Central memory CD4-positive, alpha-beta T cell (primary cell): ENCODE results near the gene TRMT6.

ENCODE experiments used
- DNase-seq: peaks from one replicate; pipeline ENCODE4 v3.0.0; 2022
- total RNA-seq, 3 experiments: gene quantifications; one replicate each; lab custom pipeline; 2026; lab: John Stamatoyannopoulos, UW

Gene TRMT6, protein sequence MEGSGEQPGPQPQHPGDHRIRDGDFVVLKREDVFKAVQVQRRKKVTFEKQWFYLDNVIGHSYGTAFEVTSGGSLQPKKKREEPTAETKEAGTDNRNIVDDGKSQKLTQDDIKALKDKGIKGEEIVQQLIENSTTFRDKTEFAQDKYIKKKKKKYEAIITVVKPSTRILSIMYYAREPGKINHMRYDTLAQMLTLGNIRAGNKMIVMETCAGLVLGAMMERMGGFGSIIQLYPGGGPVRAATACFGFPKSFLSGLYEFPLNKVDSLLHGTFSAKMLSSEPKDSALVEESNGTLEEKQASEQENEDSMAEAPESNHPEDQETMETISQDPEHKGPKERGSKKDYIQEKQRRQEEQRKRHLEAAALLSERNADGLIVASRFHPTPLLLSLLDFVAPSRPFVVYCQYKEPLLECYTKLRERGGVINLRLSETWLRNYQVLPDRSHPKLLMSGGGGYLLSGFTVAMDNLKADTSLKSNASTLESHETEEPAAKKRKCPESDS
- 26.0 to 89.8 (median 34.9) reads per million in 3 experiments for total RNA-seq

DNA sequence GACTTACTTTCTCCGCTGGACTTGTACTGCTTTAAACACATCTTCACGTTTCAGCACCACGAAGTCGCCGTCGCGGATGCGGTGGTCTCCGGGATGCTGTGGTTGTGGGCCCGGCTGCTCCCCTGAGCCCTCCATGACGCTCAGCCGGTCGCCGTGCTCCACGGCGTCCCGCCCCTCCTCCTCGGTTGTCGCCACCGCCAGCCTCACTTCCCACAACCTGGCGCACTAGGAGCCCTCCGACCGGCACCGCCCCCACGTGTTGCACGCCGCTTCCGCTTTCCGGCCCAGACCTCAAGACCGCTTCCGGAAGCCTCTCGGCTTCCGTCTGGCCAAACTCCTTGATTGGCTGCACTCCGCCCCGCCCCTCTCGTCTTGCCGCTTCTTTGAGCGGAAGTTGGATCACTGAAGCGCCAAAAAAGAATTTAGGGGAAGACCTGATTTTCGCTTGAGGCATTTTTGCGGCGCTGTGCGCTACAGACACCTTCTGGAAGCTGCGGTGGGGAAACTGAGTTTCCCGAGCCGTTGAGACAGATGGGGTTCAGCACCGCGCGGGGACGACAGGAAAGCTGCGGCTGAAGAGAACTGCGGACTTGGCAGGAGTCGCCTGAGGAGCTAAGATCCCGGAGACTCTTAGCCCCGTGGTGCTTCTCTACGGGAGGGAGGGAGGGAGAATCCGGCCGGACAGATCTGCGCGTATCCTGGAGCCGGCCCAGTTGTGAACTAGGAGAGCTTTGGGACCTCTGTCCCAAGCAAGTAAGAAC, at the start of gene TRMT6, which contains the start of gene MCM8:
TSS of gene TRMT6 (minus strand) at position 263 of the 761 bp plus-strand sequence. CDS start at position 135, 128 bp downstream.
TSS of gene MCM8 (plus strand) at position 382 of the 761 bp plus-strand sequence. CDS start 1,364 bp downstream, outside the sequence.
- peak; percentile 97 for DNase-seq

- DNase-seq = no peak
Measured at GRCh38 chr20:5999783-6000182, 49.5 kb upstream of the TRMT6 start.

DNA sequence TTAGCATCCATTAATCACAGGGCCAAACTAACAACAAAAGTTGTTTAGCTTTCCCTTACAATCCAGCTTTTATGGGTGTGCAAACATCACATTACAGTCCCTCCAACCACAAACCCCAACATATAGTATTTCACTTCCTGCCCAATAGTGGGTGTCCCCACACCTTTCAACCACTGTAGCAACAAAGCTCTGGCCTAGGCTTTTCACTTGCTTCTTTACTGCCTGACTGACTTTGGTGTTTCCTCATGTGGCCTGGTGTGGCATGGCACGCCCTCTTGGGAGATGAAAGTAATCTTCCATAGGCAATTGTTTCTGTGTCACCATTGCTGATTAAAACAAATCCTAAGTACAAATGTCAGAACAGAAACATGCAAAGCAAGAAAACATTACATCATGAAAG, 46.4 kb upstream of the TRMT6 start:
- DNase-seq = peak; percentile 65

DNA sequence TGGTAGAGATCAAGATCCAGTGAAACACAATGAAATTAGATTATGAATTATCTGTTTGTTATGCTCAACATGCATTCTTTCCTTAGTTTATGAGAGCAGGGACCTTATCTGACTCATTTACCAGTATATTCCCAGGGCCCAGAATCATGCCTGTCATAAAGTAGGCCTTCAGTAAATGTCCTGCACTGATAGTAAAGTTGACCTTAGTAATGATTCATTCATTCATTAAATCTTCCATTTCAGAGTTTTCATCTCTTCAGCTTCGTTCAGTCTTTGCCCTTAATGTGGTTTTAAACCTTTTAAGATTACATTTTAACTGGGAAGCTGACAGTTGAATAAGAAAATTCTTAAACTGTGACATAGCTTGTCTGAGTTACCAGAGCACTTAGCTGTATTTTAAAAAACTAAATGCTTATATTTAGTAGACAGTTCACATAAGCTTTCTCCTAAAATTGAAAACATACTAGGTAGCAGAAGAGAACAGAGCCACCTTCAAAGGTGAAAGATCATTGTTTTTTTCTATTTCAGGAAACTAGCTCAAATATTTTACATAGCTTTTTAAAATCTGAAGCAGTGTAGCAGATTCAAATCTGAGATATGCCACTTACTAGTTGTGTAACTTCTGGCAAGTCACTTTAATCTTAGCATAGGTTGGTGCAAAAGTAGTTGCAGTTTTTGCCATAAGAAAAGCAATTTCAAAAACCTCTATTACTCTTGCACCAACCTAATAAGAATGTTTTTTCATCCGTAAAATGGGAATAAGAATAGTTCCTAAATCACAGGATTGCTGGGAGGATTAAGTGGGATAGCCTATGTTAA, 41.5 kb upstream of the TRMT6 start:
- DNase-seq = no peak

DNA sequence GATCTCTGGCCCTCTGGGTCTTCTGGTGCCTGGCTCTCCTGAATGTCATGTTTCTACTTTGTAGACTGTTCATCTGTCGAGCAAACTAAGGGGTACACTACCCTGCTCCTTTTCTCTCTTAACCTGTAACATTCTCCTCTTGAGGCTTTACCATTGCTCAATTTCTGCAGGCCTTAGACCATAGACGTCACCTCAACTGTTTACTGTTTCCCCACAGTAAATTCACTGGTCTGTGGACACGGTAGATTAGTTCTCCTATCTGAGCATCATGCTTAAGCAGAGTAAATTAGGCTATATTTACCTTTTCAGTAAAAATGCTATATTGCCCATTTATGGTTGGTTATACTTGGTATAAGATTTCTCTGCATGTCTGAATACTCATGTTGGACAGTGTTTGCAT, 40.6 kb upstream of the TRMT6 start:
- DNase-seq = no peak

GRCh38 chr20:5989539-5989938, 39.2 kb upstream of the TRMT6 start:
- no peak for DNase-seq

GRCh38 chr20:5987383-5987782, 37.0 kb upstream of the TRMT6 start:
- DNase-seq = no peak

GRCh38 chr20:5980720-5981538, 30.6 kb upstream of the TRMT6 start:
- DNase-seq = no peak

DNA sequence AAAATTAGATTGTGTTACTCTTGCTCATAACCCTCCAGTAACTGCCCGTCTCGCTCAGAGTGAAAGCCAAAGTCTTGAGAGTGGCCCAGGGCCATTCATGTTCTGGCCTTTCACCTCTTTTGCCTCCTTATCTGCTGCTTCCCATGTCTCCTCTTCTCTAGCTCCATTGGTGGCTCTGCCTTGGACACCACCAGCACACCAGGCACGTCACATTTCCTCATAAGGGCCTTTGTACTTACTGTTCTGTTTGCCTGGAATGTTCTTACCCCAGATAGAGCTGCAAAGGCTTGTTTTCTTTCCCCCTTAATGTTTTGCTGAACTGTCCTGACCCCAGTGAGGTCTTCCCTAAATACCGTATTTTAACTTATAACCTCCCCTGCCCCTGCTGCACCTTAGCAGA, 29.5 kb upstream of the TRMT6 start:
- DNase-seq = no peak

DNA sequence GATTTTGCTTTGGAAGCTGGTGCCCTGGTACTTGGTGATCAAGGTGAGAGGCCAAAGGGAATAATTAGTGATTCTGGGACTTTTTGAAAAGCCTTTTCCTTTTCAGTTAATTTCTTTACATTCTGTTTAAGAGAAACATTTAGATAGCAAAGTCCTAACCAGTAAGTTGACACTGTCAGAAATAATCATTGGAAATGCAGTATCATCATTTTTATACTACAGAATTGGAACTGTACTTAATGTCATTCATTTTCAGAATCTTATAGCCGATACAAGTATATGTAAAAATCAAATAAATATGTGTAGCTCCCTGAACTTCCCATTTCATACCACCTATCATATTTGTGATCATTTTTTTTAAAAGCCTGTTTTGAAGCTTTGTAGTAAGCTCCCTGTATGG, 27.6 kb upstream of the TRMT6 start:
- no peak for DNase-seq

DNA sequence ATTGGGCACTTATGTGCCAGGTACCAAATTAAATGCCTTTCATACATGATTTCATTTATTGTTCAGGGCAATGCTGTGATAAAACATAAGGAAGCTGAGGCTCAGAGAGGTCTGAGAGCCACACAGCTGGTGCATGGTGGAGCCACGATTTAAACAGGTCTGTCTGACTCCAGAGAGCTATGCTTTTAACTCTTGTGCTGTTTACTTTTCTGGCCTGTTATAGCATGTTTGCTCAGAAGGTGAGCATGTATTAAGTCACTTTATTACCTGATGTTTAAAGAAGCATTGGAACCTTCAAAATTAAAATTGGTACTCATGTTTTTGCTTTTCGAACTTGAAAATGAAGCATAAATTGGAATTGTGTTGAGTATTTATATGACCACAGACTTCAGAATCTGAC, 26.9 kb upstream of the TRMT6 start:
- no peak for DNase-seq

GRCh38 chr20:5975778-5976177, 25.4 kb upstream of the TRMT6 start:
- no peak for DNase-seq

DNA sequence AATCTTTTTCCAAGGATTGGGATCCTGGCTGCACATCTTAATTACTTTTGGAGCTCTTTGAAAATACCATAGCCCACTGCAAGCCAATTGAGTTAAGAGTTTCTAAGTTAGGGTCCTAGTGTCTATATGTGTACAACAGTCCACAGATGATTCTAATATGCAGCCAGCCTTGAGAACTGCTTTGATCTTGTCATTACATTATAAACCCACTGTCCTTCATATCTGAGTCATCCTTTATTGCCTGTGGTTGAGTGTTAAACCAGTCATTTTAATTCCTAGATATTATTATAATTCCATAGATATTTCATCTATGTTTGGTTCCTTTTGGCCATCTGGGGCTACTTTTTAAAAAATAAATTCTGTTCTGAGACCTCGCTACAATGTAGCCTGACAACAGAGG, 24.2 kb upstream of the TRMT6 start:
- DNase-seq = no peak

DNA sequence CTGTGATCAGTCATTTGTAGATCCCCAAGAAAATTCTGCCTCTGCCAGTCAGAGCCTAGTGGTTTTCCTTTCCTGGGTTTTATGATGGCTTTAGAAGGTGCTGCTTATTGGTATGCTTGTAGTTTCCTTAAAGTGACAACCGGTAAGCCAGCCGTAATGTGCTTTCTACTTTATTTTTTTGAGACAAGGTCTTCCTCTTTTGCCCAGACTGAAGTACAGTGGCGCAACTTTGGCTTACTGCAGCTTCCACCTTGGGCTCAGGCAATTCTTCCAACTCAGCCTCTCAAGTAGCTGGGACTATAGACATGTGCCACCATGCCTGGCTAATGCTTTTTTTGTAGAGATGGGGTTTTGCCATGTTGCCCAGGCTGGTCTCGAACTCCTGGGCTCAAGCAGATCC, 23.6 kb upstream of the TRMT6 start:
- DNase-seq = no peak

DNA sequence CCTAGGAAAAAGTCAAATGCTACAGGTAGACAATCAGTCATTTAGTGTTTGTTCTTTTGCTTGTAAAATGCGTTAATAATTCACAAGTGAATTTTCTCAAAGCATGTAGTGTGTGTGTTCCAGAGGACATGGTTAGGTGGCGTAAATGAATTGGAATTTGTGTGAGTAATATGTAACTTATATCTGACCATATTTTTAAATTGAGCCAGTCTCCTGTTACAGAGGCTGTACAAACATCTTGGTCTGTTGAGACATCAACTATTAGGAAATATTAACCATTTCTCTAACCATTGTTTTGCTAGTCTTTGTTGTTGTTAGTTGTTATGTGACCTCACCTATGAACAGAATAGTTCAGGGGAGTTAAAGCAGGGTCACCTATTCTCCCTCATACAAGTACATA, 22.8 kb upstream of the TRMT6 start:
- DNase-seq = no peak

- no peak for DNase-seq
Measured at GRCh38 chr20:5971203-5971602, 20.9 kb upstream of the TRMT6 start.

GRCh38 chr20:5970381-5970780, 20.0 kb upstream of the TRMT6 start:
- DNase-seq = no peak

GRCh38 chr20:5969940-5970339, 19.6 kb upstream of the TRMT6 start:
- no peak for DNase-seq

DNA sequence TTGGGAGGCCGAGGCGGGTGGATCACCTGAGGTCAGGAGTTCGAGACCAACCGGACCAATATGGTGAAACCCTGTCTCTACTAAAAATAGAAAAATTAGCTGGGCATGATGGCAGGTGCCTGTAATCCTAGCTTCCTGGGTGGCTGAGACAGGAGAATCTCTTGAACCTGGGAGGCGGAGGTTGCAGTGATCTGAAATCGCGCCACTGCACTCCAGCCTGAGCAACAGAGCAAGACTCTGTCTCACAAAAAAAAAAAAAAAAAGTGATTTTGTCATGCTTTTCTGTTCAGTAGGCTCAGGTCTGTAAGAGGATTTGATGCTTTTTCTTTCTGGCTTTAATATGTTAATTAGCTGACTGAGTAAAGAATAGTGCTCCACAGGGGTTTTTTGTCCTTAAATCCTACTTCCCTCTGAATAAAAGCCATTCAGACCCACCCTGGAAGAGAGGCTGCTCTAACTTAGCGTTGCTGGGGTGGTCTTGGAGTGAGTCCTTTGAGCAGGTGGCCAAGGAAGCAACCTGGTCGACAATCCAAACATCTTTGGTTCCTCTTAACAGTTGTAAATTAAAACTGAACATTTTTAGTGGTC, 19.1 kb upstream of the TRMT6 start:
- no peak for DNase-seq

DNA sequence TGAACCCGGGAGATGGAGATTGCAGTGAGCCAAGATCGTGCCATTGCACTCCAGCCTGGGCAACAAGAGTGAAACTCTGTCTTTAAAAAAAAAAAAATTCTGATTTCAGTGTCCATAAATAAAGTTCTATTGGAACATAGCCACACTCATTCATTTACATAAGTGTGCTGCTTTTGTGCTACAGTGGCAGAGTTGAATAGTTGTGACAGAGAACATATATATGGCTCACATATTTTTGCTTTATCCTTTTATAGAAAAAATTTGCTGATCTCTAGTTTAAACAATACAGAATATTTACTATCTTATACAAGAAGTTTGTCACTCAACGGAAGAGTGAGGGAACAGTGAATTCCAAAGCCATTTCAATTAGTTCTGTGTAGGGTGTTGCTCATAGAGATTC, 18.1 kb upstream of the TRMT6 start:
- DNase-seq = no peak

- no peak for DNase-seq
Measured at GRCh38 chr20:5967469-5967868, 17.1 kb upstream of the TRMT6 start.

GRCh38 chr20:5949943-5950270, 426 bp downstream of the TRMT6 start:
- no peak for DNase-seq
